Measurements from ENCODE around the gene COL4A2.
"Not testable (repeated sequence)": the region's sequence is repeated elsewhere in the genome, so short reads cannot be mapped to it uniquely, and the experiment has no call there.

Gene COL4A2

DNA sequence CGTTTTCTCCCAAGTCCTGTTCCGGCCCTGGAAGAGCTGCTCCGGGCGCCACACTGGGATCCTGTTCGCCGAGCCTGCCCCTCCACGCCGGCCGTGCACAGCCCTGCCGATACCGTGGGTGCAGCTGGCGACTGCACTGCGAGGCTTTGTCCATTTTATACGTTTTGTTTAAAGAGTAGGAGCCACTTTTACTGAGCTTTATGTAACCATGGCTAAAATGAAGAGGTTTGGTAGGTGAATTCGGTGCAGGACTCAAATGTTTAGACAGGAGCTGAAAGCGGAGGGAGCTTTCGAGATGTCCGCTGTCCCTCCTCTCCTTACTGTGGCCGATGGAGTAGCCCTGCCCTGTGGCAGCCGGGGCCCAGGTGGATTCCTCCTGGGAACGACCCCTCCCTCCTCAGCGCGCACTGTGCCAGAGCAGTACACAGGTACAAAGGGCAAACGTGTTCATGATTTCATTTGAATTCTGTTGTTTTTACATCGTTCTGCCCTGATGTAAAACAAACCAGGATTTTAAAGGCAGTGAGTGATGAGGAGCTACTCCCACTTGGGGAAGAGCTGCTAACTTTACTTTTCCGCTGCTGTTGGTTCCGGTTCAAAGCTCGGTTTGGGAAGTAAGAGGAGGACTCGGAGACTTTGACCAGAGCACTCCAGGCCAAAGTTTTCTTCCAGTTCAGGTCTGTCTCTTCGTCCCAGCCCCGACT, 1.7 kb downstream of the COL4A2 start:
- no peak for DNase-seq

DNA sequence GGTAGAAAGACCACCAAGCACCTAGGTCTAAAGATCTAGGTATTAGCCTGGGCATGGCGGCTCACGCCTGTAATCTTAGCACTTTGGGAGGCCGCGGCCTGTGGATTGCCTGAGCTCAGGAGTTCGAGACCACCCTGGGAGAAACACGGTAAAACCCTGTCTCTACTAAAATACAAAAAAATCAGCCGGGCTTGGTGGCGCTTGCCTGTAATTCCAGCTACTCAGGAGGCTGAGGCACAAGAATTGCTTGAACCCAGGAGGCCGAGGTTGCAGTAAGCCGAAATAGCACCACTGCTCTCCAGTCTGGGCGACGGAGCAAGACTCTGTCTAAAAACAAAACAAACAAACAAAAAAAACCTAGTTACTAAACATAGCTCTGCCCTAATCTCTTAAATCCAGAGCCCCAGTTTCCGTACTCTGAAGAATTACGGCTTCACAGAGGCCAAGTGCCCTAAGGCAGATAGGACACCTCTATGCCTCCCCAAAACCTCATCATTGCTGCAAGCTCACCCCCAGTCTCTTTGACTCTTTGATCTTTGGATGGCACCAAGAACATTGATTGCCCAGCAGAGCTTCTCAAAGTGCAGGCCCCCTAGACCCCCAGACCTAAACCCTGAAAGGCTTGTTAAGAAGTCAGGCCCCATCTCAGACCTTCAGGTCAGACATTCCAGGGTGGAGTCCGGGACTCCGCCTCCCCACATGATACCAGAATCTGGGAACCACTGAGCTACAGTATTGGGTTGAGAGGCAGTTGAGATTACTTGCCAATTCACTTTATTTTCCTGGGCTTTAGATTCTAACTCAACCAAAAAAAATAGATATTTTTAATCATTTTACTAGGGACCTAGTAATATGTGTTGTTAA, 2.8 kb downstream of the COL4A2 start:
- DNase-seq: no peak

DNA sequence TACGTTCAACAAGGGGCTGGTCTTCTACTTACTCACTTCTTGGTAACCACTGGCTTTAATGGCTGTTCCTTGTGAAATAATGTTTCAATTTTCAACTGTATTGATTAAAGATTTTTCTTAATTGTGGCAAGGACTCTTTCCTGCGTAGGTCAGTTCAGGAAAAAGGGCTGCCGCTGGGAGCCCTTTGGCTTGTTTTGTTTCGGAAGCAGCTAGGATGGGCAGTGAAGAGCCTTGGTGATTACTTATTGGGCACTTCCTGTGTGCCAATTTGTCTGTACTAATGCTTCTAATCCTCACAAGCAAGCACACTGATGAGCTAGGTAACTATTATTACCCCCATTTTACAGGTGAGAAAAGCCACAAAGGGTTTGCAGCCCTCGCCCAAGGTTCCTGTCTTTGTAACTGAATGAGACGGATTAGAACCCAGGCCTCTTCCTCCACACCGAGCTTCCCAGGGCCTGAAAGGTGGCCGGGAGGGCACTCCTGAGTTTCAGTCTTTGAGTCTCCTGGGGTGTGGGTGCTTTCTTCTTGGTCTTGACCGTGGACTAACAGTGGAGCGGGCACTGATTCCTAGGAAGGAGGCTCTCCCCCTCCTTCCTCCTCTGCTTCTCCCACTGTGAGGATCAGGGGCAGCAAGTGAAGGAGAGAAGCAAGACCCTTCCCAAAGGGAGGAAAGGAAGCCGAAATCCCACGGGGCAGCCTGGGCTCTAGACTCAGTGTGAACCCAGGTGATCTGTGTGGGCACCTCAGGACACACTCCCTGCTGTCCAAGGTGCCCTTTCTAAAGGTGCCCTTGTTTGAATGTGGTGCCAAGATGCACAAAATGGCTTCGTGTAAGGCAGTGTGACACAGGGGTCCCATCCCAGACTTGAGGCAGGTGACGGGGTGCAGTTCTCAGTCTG, 3.7 kb downstream of the COL4A2 start:
- DNase-seq: no peak

DNA sequence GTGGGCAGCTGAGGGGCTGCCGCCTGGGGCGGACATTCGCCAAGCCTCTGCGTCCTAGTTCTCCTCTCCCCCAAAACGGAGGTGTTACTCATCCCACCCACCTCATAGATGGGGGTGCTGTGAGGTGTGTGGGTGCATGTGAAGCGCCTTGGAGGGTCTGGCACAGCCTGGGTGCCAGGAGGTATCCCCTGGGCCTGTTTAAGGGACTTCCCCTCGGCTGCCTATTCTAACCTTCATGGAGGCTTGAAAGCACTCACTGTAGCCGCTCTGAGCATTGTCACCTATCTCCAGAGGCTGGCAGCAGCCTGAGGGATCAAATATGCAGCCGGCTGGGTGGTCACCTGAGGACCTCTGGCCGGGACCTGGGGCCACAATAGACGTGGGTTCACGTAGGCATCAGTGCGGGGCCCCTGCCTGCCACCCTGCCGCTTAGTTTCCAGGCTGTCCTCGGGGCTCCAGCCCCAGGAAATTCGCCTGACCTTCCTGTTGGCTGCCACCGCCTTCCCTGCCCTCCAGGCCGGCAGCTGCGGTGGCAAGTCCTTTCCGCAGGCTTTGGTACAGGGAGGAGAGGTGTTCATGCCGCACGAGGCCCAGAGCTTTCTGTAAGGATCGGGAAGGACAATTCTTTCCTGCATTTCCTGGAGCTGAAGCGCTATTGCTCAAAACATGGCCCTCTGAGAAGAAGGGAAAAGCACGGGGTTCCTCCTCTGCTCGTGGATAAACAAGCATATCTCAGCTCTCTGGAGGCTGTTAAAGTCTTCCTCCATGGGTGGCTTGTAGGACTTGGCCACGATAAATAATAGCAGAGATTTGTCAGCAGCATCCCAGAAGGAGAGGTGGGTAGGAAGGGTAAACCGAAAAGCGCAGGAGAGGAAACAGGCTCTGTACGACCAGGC, 4.6 kb downstream of the COL4A2 start:
- DNase-seq: no peak

DNA sequence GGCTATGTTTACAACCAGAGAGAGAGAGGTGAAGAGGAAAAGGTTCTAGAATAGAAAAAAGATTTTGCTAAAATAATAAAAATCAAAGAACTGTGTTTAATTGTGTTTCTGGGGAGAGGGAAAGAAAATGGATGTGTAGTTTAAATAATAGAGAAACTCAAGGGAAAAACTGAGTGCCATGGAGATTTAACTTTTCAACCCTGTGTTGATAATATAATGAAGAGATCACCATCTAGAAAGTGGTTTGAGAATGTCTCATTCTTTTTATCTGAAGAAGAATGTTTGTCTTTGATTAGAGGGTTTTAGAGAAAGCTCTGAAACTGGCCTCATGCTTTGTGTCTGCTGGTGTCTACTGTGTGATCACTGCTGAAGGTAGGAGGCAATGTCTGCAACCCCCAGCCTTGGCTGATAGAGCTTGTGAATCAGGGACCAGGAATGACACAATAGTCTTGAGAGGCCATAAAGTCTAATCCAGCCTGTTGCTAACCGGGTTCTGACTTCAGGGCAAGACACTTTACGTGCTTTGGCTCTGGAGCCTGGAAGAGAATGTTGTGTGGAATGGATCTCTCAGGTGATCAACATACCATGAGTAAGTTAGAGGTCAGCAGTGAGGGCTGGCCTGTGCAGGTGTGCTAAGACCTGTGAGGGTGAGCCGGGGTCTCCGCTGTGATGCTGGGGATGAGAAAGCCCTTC, 5.4 kb downstream of the COL4A2 start:
- DNase-seq: no peak

DNA sequence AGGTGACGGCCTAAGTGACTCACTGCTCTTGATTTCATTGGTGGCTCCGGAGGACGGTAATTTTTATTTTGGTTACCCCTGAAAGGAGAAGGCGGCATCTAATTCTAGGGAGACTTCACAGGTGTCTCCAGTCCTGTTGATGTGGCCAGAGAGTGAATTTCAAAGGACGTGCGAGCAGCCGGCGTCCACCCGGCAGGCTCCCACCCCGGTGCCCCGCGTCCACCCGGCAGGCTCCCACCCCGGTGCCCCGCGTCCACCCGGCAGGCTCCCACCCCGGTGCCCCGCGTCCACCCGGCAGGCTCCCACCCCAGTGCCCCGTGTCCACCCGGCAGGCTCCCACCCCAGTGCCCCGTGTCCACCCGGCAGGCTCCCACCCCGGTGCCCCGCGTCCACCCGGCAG, 6.2 kb downstream of the COL4A2 start:
- not testable (repeated sequence) for DNase-seq

DNA sequence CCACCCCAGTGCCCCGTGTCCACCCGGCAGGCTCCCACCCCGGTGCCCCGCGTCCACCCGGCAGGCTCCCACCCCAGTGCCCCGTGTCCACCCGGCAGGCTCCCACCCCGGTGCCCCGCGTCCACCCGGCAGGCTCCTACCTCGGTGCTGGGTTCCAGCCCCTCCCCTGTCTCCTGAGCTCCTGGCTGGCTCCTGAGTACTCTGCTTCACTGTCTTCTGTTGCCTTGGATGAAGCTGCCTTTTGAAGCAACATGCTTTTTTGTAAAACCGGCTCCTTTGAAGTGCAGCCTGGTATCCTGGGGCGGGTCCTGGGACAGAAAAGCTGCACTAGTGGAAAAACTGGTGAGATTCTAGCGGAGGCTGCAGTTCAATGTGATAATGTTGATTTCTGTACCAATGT, 6.6 kb downstream of the COL4A2 start:
- DNase-seq: not testable (repeated sequence)

DNA sequence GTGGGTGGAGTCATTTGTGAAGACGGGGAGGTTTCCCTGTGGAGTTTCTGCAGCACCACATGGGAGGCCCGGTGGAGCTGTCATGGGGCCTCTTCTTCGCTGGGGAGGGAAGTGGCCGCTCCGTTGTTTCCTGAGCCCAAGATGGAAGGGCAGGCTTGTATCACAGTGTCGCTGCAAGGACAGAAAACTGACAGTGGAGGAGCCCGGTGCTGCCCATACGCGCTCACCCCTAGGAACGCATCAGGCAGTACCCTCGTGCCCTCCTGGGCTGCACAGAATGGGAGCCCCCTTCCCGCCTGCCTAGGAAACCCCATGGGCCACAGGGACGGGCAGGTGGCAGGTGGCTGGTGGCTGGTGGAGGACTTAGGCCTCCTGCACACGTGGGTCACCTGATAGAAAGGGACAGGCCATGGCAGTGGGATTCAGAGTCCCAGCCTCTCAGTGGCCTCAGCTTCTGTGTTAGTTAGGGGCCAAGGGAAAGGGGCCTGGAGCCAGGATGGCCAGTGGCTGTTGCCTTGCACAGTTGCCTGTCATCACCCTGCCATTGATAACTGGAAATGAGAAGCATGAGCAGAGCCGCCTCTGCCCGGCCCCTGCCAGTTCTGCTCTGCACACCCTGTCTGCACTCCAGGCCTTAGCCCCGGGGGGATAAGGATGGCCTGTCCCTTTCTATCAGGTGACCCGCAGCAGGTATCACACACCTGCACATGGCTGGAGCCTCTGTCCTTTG, 7.6 kb downstream of the COL4A2 start:
- no peak for DNase-seq

DNA sequence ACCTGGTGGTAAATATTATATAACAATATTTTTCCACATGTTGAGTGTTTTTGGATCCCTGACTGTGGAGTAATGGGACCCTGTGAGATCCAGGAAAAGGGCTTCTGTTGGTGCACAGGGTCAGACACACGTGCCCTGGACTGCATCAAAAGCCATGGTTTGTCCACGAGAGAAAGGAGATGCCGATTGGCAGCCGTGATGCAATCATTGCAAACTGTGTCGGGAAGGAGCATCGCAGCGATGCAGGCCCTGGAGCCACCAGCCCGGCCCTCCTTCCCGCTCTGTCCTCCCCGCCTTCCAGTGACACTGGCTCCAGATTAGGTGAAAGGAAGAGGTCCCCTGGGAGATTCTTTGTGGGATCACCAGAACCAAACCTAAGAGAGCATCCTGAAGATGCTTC, 9.1 kb downstream of the COL4A2 start:
- no peak for DNase-seq

DNA sequence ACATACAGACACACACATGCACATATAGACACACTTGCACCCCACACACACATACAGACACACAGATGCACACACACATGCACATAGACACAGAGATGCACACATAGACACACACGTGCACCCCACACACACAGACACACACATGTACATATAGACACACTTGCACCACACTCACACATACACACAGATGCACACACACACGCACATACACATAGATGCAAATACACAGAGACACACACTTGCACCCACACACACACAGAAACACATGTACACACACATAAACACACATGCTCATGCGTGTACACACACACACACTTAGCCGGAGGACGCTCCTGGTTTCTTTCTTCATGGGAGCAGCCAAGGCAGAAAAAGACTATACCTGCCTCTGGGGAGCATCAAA, 10.0 kb downstream of the COL4A2 start:
- no peak for DNase-seq

DNA sequence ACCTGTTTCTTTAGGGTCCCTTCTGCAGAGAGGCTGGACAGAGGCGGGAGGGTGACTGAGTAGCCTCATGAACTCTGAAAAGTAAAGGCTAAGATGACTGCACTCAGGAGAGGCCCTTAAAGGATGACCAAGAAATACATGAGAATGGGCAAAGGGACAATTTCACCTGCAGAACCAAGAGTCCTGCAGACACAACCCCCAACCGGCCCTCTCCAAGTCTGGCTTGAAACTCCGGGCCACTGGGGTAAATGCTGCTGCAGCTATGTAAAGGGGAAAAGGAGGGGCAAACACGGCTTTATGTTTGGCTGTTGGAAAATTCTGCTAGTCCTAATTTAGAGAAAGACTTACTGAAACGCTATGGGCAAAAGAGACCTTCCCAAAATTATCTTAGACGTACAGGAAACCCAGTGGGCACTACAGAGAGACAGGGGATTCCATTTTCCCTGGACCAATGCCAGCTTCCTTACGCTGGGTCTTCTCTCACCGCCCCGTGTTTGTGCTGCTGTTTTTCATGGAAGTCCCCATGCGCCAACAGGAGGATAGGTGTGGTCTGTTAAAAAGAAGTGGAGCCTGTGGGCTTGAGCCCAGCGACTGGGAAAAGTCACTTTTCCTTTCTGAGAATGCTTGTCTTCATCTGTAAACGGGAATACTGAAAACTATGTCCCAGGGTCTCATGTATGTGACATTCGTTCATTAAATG, 10.6 kb downstream of the COL4A2 start:
- DNase-seq: no peak

DNA sequence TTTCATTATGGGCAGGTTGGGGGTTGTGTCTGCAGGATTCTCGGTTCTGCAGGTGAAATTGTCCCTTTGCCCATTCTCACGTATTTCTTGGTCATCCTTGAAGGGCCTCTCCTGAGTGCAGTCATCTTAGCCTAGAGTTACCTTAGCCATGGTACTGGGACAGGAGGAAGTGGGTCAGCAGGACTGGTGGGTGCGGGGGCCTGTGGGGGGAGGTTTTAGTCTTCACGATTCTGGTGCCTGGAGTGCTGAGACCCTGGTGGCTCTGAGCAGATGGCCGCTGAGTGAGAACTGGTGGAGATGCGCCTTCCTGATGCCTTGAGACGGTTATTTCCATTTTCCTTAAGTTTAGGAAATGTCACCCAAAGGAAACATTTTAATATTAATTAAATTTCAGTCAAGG, 11.8 kb downstream of the COL4A2 start:
- DNase-seq: no peak

DNA sequence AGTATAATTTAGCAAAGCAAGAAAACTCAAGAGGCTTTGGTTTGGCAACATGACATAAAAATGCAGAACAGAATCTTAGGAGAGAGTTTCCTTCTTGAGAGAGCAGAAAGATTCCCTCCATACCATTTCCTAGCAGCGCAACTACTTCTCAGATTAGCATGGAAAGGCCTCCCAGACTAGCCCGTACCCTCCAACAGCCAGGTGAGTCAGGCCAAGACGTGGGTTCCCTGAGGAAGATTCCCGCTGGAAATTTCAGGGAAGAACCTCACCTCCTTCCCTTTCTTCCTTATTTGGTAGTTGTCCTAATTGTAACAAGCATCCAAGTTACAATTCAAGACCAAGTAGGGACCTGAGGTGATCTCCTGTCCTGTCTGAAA, 12.3 kb downstream of the COL4A2 start:
- DNase-seq: no peak

DNA sequence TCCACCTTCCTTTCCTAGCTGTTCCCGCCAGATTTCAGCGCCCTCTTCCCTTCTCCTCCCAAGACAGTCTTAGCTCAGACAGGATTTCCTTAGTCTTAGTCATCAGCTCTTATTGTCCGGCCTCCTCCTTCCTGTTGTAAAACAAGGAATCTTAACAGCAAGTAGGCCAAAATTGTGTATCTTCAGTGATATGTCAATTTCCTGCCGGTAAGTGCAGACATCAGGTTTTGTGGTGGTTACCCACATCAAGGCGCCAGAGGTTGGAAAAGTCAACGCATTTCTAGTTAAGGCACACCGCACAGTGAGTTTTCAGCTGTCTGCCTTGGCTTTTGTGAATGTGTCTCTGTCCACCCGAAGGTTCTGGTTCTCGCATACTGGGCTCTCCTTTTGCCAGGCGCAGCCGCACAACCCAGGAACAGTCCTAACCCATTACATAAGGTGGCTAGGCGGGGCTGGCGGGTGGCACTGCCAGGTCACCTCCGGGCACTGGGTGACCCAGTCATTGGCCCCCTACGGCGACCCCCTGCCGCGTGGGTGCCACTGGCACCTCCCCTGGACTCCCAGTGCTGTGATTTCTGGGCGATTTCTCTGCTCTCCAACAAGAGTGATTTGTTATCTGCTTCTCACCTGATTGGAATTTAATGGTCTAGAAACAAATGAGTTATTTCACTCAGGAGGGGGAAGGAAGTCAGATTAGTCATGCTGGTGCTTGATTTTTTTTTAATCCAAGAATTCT, 12.9 kb downstream of the COL4A2 start:
- DNase-seq: no peak

DNA sequence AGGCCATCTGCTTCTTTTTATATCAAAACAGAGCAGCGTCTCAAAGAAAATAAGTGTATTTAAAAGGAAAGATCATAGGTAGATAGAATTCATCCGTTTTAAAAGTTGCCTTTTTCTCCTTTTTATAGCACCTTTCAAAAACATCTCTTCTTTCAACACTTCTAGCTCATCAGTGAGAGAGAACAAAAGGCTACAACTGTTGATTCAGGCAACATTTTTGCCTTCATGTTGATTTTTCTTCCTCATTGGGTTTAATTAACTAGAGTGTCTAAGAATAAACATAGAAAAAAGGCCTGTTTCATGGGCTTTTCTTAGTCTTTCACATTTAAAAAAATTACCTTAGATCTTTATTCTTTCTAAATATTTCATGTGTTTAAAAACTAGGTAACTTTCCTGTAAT, 13.6 kb downstream of the COL4A2 start:
- DNase-seq: no peak

DNA sequence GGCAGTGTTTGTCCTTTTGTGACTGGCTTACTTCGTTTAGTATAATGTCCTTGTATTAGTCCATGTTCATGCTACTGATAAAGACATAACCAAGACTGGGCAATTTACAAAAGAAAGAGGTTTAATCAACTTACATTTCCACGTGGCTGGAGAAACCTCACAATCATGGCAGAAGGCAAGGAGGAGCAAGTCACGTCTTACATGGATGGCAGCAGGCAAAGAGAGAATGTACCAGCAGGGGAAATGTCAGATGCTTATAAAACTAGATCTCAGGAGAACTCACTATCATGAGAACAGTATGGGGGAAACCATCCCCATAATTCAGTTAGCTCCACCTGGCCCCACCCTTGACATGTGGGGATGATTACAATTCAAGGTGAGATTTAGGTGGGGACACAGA, 14.5 kb downstream of the COL4A2 start:
- not testable (repeated sequence) for DNase-seq

DNA sequence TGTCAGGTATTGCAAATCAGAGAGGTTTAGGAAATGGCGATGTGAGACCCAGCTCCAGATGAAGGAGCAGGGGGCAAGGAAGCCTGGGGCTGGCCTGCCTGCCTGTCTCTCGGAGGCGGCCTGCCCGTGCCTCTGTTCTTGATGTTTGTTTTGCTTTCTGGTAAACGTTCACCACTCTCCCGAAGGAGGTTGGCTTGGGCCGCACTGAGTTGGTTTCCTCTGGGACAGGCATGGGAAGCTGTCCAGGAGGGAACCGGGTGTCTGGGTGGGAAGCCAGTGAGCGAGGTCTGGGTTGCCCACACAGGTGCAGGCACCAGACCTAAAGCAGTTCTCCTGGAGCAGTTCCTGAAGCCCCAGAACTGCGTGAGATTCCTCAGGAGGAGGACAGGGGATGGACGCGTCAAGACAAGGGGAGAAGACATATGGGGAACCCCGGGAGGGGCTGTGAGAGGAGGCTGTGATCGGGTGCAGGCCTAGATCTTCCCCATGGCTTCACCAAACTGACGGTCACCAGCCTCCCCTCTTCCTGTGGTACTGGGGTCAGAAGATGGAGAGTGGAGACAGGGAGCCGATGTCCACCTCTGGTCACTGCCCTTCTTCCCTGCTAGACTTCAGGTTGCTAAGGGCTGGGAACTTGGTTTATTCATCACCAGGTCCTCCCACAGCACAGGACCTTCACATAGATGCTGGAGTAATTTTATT, 15.2 kb downstream of the COL4A2 start:
- no peak for DNase-seq

DNA sequence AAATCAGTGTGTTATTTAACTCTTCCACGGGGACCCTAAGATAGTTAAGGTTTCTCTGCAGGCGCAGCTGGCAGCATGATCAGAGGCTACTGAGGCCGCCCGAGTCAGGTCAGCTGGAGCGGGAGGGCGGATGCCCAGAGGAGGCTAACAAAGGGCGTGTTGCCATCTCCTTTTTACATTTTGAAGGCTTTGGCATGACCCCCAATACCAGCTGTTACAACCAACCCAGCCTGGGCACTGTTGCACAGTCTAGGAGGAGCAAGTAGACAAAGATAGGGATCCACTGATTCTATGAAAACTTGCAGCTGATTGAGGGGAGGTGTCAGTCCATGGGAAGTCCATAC, 15.7 kb downstream of the COL4A2 start:
- no peak for DNase-seq
